ENCODE data around the gene UNC79.

The UNC79 gene

DNA sequence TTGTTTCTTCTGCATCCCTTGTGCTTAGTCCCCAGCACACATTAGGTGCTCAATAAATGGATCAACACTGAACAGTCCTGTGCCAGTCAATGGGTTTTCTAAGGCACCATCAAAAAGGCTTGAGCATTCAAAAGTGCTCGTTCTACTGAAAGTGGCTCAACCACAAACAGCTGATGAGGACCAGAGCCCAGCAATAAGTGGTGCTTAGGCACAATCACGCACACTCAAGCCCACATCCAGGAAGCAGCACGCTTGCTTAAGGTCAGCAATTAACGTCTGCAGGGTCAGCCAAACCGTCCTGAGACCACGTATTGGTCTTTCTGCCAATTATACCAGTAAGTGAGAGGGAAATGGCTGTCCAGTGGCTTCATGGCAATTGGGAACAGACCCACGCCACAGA, 301.0 kb downstream of the UNC79 start:
- no peaks in the 10 kb centered on the region for H3K36me3 ChIP-seq (ENCODE audit: control insufficient read depth, insufficient read depth, low read length)
- no peak overlapping the region for H3K4me3 ChIP-seq (replicated peaks; ENCODE audit: low read depth, low read length)
- no peak for DNase-seq (ENCODE audit: extremely low read depth, insufficient read length)
- TF ChIP-seq, protein P1, sequence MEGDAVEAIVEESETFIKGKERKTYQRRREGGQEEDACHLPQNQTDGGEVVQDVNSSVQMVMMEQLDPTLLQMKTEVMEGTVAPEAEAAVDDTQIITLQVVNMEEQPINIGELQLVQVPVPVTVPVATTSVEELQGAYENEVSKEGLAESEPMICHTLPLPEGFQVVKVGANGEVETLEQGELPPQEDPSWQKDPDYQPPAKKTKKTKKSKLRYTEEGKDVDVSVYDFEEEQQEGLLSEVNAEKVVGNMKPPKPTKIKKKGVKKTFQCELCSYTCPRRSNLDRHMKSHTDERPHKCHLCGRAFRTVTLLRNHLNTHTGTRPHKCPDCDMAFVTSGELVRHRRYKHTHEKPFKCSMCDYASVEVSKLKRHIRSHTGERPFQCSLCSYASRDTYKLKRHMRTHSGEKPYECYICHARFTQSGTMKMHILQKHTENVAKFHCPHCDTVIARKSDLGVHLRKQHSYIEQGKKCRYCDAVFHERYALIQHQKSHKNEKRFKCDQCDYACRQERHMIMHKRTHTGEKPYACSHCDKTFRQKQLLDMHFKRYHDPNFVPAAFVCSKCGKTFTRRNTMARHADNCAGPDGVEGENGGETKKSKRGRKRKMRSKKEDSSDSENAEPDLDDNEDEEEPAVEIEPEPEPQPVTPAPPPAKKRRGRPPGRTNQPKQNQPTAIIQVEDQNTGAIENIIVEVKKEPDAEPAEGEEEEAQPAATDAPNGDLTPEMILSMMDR (IDR thresholded peaks at IDR 0.05; ENCODE audit: insufficient read depth, low read length, poor library complexity, severe bottlenecking), result no peak
- H3K27me3 ChIP-seq (replicated peaks; ENCODE audit: control insufficient read depth, insufficient read depth, low read length), result no peaks in the 10 kb centered on the region; the same call in none of the 2 replicates

DNA sequence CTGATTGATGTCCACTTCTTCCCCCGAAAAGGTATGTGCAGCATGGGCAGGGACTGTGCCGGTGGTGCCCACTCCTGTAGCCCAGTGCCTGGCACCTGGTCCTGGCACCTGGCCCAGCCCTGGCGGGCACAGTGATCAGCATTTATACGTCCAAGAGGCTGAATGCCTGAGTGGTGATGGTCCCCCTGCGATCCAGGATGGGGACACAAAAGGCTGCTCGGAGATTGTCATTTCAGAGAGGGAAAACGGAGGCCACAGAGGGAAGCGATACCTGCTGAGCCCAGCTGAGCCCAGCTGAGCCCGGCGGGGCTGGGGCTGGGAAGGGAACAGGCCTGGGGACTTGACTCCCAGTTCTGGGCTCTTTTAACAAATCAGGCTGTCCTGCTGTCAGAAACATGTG, 301.8 kb downstream of the UNC79 start:
- Histone ChIP-seq H3K36me3 (ENCODE audit: control insufficient read depth, insufficient read depth, low read length) (no peaks in the 10 kb centered on the region), H3K27me3 (replicated peaks; ENCODE audit: control insufficient read depth, insufficient read depth, low read length) (no peaks in the 10 kb centered on the region; the same call in none of the 2 replicates), H3K4me3 (replicated peaks; ENCODE audit: low read depth, low read length) (no peak overlapping the region)
- TF ChIP-seq, protein P1 (IDR thresholded peaks at IDR 0.05; ENCODE audit: insufficient read depth, low read length, poor library complexity, severe bottlenecking), result no peak
- no peak for DNase-seq (ENCODE audit: extremely low read depth, insufficient read length)

DNA sequence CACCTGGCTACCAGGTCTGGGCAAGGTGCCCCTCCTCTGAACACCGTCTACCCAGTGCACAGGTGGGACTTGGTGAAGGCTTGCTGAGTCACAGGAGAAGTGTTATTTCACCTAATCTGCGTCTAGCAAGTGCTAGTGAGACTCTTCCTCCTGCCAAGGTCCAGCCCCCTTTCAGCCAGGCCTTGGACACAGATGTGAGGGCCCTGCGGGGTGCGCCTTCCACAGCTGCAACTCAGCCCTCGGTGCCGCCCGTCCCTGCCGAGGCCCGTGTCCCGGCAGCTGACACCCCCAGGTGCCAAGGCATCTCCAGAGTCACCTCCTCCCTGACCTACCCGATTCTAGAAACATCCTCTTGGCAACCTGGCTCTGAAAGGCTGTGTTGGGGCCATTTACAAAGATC, 302.5 kb downstream of the UNC79 start:
- H3K27me3 ChIP-seq (replicated peaks; ENCODE audit: control insufficient read depth, insufficient read depth, low read length), result peaks cover 1% of the 10 kb centered on the region
- H3K36me3 ChIP-seq (ENCODE audit: control insufficient read depth, insufficient read depth, low read length), result no peaks in the 10 kb centered on the region
- DNase-seq (ENCODE audit: extremely low read depth, insufficient read length), result no peak
- H3K4me3 ChIP-seq (replicated peaks; ENCODE audit: low read depth, low read length), result no peak overlapping the region
- TF ChIP-seq, protein P1 (IDR thresholded peaks at IDR 0.05; ENCODE audit: insufficient read depth, low read length, poor library complexity, severe bottlenecking), result no peak

DNA sequence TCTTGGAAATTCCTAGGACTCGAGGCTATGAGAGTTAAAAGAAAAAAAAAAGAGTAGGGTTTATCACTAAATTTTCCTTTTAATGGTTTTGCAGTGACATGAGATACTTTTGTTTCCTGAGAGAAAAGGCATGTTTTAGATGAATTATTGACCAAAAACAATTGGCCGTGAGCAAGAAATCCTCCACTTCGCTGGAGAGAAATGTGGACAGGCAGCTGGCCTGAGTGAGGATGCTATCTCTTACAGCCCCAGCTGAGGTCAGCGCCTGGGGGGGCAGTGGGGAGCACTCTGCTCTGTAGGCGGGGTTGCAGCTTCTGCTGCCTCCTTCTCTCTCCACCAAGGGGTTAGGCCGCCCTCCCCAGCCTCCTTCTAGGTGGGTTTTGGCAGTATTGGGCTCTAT, 302.9 kb downstream of the UNC79 start:
- TF ChIP-seq, protein P1 (IDR thresholded peaks at IDR 0.05; ENCODE audit: insufficient read depth, low read length, poor library complexity, severe bottlenecking), result no peak
- Histone ChIP-seq H3K4me3 (replicated peaks; ENCODE audit: low read depth, low read length) (no peak overlapping the region), H3K36me3 (ENCODE audit: control insufficient read depth, insufficient read depth, low read length) (no peaks in the 10 kb centered on the region), H3K27me3 (replicated peaks; ENCODE audit: control insufficient read depth, insufficient read depth, low read length) (peaks cover 1% of the 10 kb centered on the region)
- DNase-seq (ENCODE audit: extremely low read depth, insufficient read length), result no peak

DNA sequence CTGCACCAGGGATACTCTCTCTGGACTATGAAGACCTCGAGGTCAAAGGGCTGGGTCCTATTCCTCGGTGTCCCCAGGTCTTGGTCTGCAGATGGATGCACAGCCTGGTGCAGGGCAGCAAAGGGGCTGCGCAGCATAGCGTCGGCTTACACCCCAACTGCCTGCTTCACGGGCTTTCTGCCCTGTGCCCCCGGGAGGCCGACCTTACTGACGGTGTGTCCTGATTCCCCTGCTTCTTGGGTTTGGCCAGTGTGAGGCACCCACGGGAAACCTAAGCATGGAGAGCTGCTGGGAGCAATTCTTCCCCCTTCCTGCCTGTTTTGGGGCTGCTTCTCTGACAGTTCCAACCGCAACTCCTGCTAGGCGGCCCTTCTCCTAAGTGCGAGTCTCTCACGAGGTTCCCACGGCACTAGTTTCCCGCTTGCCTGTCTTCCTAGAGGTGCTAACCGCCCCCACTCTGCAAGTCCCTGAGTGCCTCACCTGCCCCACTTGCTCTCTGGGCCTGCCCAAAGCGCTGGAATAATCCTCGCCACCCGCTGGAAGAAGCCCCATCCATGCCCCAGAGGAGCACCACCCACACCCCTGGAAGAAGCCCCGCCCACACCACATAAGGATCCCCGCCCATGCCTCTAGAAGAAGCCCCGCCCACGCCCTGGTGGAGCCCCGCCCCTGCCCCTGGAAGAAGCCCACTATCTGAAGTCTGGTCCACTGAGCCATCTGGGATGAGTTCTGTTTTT, 303.5 kb downstream of the UNC79 start:
- Histone ChIP-seq H3K36me3 (ENCODE audit: control insufficient read depth, insufficient read depth, low read length) (no peaks in the 10 kb centered on the region), H3K27me3 (replicated peaks; ENCODE audit: control insufficient read depth, insufficient read depth, low read length) (peaks cover 1% of the 10 kb centered on the region), H3K4me3 (replicated peaks; ENCODE audit: low read depth, low read length) (no peak overlapping the region)
- TF ChIP-seq, protein P1 (IDR thresholded peaks at IDR 0.05; ENCODE audit: insufficient read depth, low read length, poor library complexity, severe bottlenecking), result no peak
- peak; percentile 19 for DNase-seq (ENCODE audit: extremely low read depth, insufficient read length)
